ENCODE data around the gene NEFH. TPM values are rescaled to one million over a fixed set of nuclear protein-coding genes. Genes with fewer than 3 reads are reported as not detected.

The NEFH gene
- total RNA-seq, 2 donors from 2014 or later = 0.92 to 1.7 TPM

DNA sequence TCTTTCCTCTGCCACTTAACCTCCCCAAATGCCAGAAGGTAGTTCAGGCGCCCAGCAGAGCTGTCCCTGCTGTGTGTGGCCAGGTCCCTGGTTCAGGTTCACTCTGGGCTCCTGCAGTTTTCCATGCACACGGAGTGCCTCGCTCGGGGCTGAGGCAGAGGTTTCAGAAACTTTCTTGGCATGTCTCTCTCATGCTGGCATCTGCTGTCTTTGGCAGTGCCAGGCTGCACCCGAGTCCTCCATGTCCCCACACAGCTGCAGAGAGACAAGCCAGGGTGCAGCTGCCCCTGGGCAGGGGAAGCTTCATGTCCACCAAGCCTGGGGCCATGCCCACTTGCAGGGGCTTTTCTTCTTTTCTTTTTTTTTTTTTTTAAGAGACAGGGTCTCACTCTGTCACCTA lies 7.0 kb upstream of the NEFH start:
- H3K27me3 ChIP-seq (ENCODE audit: control insufficient read depth, insufficient read depth, low read length, poor library complexity, severe bottlenecking) = peaks cover 34% of the 10 kb centered on the region
- DNase-seq = no peak
- H3K4me1 Mint-ChIP-seq = peaks cover 4% of the 10 kb centered on the region
- no peaks in the 10 kb centered on the region for H3K9me3 Mint-ChIP-seq
- no peak for TF ChIP-seq CTCF (conservative IDR thresholded peaks at IDR 0.05)
- H3K27me3 Mint-ChIP-seq (ENCODE audit: insufficient read depth) = peaks cover 34% of the 10 kb centered on the region
- 81 to 85% methylated on average over 3 to 5 of the region's 5 CpGs for WGBS, 2 experiments (ENCODE audit: insufficient coverage in 1 of 2, insufficient read length in 1 of 2)
- H3K9ac ChIP-seq (ENCODE audit: extremely low read depth, low read length, poor library complexity, severe bottlenecking) = no peak overlapping the region
- H3K36me3 Mint-ChIP-seq (ENCODE audit: low read depth) = no peaks in the 10 kb centered on the region
- no peak overlapping the region for H3K4me3 Mint-ChIP-seq
- no peaks in the 10 kb centered on the region for H3K9me3 ChIP-seq (ENCODE audit: control insufficient read depth, low read length)
- H3K27ac ChIP-seq (ENCODE audit: low read depth, low read length) = no peak overlapping the region
- H3K27ac Mint-ChIP-seq = no peak overlapping the region
- H3K4me1 ChIP-seq (ENCODE audit: control insufficient read depth, insufficient read depth, low read length) = no peaks in the 10 kb centered on the region
- H3K36me3 ChIP-seq (ENCODE audit: control insufficient read depth, insufficient read depth, low read length) = no peaks in the 10 kb centered on the region
- H3K4me3 ChIP-seq (ENCODE audit: low read length) = no peak overlapping the region

DNA sequence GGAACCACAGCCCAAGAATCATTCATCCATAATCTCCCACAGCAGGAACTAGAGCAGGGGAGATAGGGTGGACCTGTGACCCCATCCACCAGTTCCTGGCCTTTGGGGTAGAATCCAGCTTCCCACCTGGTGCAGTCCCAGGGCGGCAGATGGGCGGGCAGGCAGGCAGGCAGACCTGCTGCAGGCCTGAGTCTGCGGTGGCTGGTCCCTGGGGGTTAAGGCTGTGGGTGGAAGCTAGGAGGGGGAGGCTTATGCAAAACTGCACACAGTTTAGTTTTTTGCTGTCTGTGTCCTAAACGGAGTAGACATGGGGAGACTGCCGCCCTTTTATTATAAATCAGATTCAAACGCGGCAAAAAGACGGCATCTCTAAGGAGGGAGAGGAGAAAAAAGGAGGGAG lies 4.5 kb upstream of the NEFH start:
- no peak for DNase-seq
- H3K36me3 Mint-ChIP-seq (ENCODE audit: low read depth) = no peaks in the 10 kb centered on the region
- 80 to 84% methylated on average over 8 of the region's 8 CpGs for WGBS, 2 experiments (ENCODE audit: insufficient coverage in 1 of 2, insufficient read length in 1 of 2)

GRCh38 chr22:29476116-29476515 lies 3.9 kb upstream of the NEFH start:
- peak; percentile 58 for DNase-seq

More for the DNA sequence above, 4.5 kb upstream of the NEFH start:
- Mint-ChIP-seq H3K4me1 (peaks cover 5% of the 10 kb centered on the region), H3K9me3 (peaks cover 4% of the 10 kb centered on the region), H3K27ac (no peak overlapping the region), H3K27me3 (ENCODE audit: insufficient read depth) (peaks cover 48% of the 10 kb centered on the region), H3K4me3 (no peak overlapping the region)
- TF ChIP-seq CTCF (conservative IDR thresholded peaks at IDR 0.05) = no peak
- no peak overlapping the region for H3K9ac ChIP-seq (ENCODE audit: extremely low read depth, low read length, poor library complexity, severe bottlenecking)
- no peaks in the 10 kb centered on the region for H3K9me3 ChIP-seq (ENCODE audit: control insufficient read depth, low read length)
- H3K27me3 ChIP-seq (ENCODE audit: control insufficient read depth, insufficient read depth, low read length, poor library complexity, severe bottlenecking) = peaks cover 41% of the 10 kb centered on the region
- H3K27ac ChIP-seq (ENCODE audit: low read depth, low read length) = no peak overlapping the region
- H3K4me1 ChIP-seq (ENCODE audit: control insufficient read depth, insufficient read depth, low read length) = no peaks in the 10 kb centered on the region
- no peaks in the 10 kb centered on the region for H3K36me3 ChIP-seq (ENCODE audit: control insufficient read depth, insufficient read depth, low read length)
- no peak overlapping the region for H3K4me3 ChIP-seq (ENCODE audit: low read length)

More at GRCh38 chr22:29476116-29476515, 3.9 kb upstream of the NEFH start:
- no peaks in the 10 kb centered on the region for H3K36me3 Mint-ChIP-seq (ENCODE audit: low read depth)
- Histone ChIP-seq H3K36me3 (ENCODE audit: control insufficient read depth, insufficient read depth, low read length) (no peaks in the 10 kb centered on the region), H3K9ac (ENCODE audit: extremely low read depth, low read length, poor library complexity, severe bottlenecking) (no peak overlapping the region), H3K4me1 (ENCODE audit: control insufficient read depth, insufficient read depth, low read length) (no peaks in the 10 kb centered on the region), H3K4me3 (ENCODE audit: low read length) (no peak overlapping the region), H3K27ac (ENCODE audit: low read depth, low read length) (no peak overlapping the region), H3K27me3 (ENCODE audit: control insufficient read depth, insufficient read depth, low read length, poor library complexity, severe bottlenecking) (peaks cover 46% of the 10 kb centered on the region), H3K9me3 (ENCODE audit: control insufficient read depth, low read length) (no peaks in the 10 kb centered on the region)
- peaks cover 5% of the 10 kb centered on the region for H3K9me3 Mint-ChIP-seq
- 72 to 78% methylated on average over 4 to 6 of the region's 6 CpGs for WGBS, 2 experiments (ENCODE audit: insufficient coverage in 1 of 2, insufficient read length in 1 of 2)
- no peak overlapping the region for H3K27ac Mint-ChIP-seq
- peaks cover 5% of the 10 kb centered on the region for H3K4me1 Mint-ChIP-seq
- peaks cover 52% of the 10 kb centered on the region for H3K27me3 Mint-ChIP-seq (ENCODE audit: insufficient read depth)
- no peak for TF ChIP-seq CTCF (conservative IDR thresholded peaks at IDR 0.05)
- H3K4me3 Mint-ChIP-seq = no peak overlapping the region
